Measurements from ENCODE around the gene HSF2BP. TPM values are rescaled to one million over a fixed set of nuclear protein-coding genes. Genes with fewer than 3 reads are reported as not detected.
"Not testable (repeated sequence)": the region's sequence is repeated elsewhere in the genome, so short reads cannot be mapped to it uniquely, and the experiment has no call there.

HSF2BP gene
- total RNA-seq, 4 donors from 2014 or later, result 0.63 to 1.2 (median 0.66) TPM; not detected in 1

GRCh38 chr21:43516295-43516847, 142.9 kb downstream of the HSF2BP start:
- H3K36me3 ChIP-seq; H3K27ac ChIP-seq (replicated peaks in 1 of 4); intact Hi-C loops (cut with DNase I); DNase-seq (ENCODE audit: extremely low spot score); H3K27me3 ChIP-seq; H3K4me1 ChIP-seq; H3K4me3 ChIP-seq; H3K9me3 ChIP-seq: not testable (repeated sequence)
- WGBS, result no CpG with 5 or more reads among the region's 4 CpGs

DNA sequence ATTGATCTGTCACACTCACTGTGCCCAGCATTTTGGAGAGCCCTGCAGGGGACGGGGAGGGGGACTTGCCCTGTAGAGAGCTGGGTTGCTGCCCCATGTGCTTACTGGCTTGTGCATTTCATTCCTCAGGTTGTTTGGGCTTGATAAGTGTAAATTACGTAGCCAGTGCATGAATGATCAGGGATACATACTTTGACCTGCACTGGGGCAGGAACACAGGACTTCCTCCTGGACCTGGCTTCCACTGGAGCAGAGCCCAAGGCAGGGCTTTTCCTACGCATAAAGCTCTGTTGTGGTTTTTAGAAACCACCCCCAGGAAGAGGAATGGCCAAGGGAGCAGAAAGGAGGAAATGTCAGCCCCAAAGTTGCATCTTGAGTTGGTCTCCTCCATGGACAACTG, 144.5 kb downstream of the HSF2BP start:
- H3K36me3 ChIP-seq; H3K4me1 ChIP-seq; H3K27me3 ChIP-seq; H3K4me3 ChIP-seq; H3K9me3 ChIP-seq; DNase-seq (ENCODE audit: extremely low spot score); H3K27ac ChIP-seq (replicated peaks in 1 of 4); intact Hi-C loops (cut with DNase I): not testable (repeated sequence)
- WGBS, result no CpG with 5 or more reads among the region's 3 CpGs

DNA sequence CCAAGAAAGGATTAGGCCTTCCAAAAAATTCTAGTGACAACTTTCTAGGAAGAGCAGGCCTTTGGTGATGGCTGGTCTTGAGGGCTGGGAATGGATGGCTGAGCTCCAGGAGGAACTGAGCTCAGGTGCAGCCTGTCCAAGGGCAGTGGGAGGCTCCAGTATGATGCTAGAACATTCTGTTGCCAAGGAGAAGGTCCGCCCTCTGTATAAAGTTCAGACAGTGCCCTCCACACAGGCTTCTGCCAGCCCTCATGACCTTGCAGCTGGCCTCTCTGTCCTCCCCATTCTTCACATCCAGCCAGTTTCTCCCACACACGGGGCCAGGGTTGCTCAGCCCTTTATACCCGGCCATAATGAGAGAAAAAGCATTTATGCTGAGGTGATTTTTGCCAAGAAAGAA, 146.3 kb downstream of the HSF2BP start:
- H3K4me3 ChIP-seq; H3K27me3 ChIP-seq; intact Hi-C loops (cut with DNase I); H3K9me3 ChIP-seq; H3K4me1 ChIP-seq; H3K36me3 ChIP-seq; DNase-seq (ENCODE audit: extremely low spot score); H3K27ac ChIP-seq (replicated peaks in 1 of 4): not testable (repeated sequence)
- no CpG with 5 or more reads among the region's 3 CpGs for WGBS

DNA sequence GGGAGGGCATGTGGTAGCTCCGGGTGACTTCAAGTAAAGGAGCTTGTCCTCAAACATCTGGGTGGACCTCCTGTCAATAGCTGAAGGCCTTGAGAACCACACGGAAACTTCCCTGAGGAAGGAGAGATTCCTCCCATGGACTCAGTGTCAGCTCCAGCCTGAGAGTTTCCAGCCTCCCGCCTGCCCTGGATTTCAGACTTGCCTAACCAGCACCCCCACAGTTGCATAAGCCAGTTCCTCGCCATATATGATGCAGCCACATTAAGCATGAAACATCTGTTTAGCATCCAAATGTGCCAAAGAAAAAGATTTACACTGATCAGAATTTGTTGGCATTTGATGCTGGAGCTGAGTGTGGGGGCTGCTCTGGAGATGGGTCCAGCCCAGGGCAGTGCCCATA, 148.1 kb downstream of the HSF2BP start:
- H3K4me3 ChIP-seq; H3K27me3 ChIP-seq; H3K36me3 ChIP-seq; DNase-seq (ENCODE audit: extremely low spot score); intact Hi-C loops (cut with DNase I); H3K27ac ChIP-seq (replicated peaks in 1 of 4); H3K4me1 ChIP-seq; H3K9me3 ChIP-seq: not testable (repeated sequence)
- no CpG with 5 or more reads among the region's 4 CpGs for WGBS

DNA sequence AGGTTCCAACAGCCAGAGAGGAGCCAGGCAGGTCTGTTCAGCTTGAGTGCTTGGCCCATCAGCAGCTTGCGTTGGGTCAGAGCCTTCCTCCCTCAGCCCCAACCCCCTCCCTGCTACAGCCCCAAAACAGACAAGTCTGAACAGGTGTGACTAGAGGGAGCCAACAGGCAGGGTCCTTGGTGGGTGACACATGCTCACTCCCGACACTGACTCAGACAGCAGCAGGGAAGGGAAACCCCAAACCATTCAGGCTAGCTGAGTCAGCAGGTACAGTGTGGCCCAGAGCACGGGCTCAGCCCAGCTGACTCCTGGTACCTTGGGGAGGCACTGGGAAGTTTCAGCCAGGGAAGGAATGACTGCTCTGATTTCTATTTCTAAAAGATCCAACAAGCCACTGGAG, 148.6 kb downstream of the HSF2BP start:
- H3K9me3 ChIP-seq; H3K27ac ChIP-seq (replicated peaks in 1 of 4); H3K4me1 ChIP-seq; H3K36me3 ChIP-seq; intact Hi-C loops (cut with DNase I); H3K27me3 ChIP-seq; DNase-seq (ENCODE audit: extremely low spot score); H3K4me3 ChIP-seq: not testable (repeated sequence)
- WGBS, result no CpG with 5 or more reads among the region's 3 CpGs

DNA sequence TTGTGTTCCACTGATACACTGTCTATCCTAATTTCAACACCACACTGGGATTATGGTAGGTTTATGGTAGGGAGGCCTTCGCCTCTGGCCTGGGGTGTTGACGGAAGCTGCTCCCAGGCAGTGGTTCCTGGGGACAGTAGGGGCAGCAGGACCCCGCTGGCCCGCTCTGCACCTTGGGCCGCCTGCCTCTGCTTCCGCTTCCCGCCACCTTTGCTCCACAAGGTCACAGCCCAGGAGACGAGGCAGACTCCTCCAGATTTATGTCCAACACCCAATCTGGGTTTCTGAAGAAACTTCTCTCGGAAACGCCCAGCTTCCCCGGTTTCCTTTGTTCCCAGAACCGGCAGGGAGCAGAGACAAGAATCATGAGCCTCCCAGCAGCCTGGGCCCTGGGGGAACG, 155.4 kb downstream of the HSF2BP start:
- H3K9me3 ChIP-seq; H3K27me3 ChIP-seq; H3K27ac ChIP-seq (replicated peaks in 1 of 4); H3K4me1 ChIP-seq; H3K36me3 ChIP-seq; DNase-seq (ENCODE audit: extremely low spot score); H3K4me3 ChIP-seq; intact Hi-C loops (cut with DNase I): not testable (repeated sequence)
- WGBS, result no CpG with 5 or more reads among the region's 13 CpGs

DNA sequence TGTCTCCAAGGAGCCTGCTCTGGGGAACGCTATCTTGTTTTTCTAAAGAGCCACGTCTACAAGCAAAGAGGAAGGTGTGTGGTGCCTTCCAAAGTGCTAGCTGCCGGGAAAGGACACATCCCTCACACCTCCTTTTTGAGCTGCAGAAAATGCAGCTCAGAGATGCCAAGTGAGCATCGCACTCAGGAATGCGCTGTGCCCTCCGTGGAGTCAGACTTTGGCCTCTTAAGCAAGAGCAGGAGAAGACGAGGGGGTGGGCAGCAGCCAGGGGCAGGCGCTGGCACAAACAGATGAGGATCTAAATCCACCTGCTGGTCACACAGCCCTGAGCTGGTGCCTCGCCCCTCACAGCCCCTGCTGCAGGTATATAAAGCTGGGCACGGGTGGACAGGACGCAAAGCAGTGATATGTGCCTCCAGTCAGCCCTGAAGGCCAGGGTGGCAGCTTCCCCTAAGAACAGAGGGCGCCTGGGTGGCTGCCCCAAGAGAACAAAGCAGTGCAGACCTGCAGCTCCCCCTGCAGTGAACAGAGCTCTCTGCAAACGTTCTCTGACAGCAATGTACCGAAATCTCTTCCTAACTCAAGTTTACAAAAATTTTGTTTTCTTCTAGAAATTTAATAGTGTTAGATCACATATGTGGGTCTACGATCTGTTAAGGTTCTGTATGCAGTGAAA, 156.1 kb downstream of the HSF2BP start:
- WGBS, result no CpG with 5 or more reads among the region's 15 CpGs
- H3K36me3 ChIP-seq; intact Hi-C loops (cut with DNase I); H3K9me3 ChIP-seq; H3K4me3 ChIP-seq; H3K27me3 ChIP-seq; H3K27ac ChIP-seq (replicated peaks in 1 of 4); H3K4me1 ChIP-seq; DNase-seq (ENCODE audit: extremely low spot score): not testable (repeated sequence)

DNA sequence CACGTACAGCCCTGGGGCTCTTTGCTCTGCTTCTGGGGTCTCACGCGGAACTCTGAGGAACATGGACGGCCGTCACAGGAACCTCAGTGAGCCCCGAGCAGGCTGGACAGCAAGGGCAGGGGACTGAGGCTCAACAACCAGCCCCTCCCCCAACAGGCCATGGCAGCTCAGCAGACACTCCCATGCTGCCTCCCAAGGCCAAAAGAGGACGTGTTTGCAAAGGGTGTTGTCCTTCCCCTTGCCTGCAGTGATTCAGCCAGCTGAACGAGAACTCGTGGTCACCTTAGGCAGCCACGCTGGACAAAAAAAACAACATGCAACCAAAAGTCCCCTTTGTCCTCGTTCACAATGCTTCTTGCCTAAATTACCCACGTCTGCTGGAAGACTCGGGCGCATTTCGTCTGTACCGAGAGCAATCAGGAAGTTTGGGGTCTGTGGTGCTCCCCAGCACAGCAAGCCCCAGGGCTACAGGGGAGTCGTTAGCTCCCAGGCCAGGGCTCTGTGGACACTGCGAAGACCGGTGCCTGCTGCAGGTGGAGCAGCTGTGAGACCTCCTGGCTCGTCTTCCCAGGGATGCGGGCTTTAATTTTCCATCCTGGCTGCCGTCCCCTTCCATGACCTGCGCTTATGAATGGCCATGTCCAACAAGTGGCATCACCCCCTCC, 156.7 kb downstream of the HSF2BP start:
- no CpG with 5 or more reads among the region's 23 CpGs for WGBS
- H3K27ac ChIP-seq (replicated peaks in 1 of 4); H3K4me1 ChIP-seq; intact Hi-C loops (cut with DNase I); H3K9me3 ChIP-seq; DNase-seq (ENCODE audit: extremely low spot score); H3K36me3 ChIP-seq; H3K27me3 ChIP-seq; H3K4me3 ChIP-seq: not testable (repeated sequence)

DNA sequence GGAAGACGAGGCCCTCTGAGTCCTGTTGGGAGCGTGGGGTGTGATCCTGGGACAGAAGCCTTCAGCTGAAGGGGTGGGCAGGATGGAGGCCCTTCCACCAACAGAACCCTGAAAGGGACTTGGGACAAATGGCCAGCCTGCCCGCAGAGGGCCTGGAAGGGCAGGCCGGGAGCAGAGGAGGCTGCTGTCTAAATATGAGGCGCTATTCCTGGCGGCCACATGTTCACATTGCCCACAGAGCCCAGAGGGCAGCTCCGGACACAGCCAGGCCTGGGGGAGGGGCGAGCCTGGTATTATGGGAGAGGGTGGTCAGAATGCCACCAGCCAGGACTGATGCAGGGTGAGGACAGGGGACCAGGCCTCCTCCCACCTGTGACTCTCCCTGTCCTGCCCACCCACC, 160.4 kb downstream of the HSF2BP start:
- DNase-seq (ENCODE audit: extremely low spot score); H3K36me3 ChIP-seq; H3K9me3 ChIP-seq; H3K4me3 ChIP-seq; H3K27me3 ChIP-seq; intact Hi-C loops (cut with DNase I); H3K27ac ChIP-seq (replicated peaks in 1 of 4); H3K4me1 ChIP-seq: not testable (repeated sequence)
- no CpG with 5 or more reads among the region's 8 CpGs for WGBS

GRCh38 chr21:43498065-43498464, 161.2 kb downstream of the HSF2BP start:
- H3K9me3 ChIP-seq; H3K36me3 ChIP-seq; intact Hi-C loops (cut with DNase I); H3K27ac ChIP-seq (replicated peaks in 1 of 4); H3K27me3 ChIP-seq; H3K4me3 ChIP-seq; H3K4me1 ChIP-seq; DNase-seq (ENCODE audit: extremely low spot score): not testable (repeated sequence)
- no CpG with 5 or more reads among the region's 7 CpGs for WGBS

DNA sequence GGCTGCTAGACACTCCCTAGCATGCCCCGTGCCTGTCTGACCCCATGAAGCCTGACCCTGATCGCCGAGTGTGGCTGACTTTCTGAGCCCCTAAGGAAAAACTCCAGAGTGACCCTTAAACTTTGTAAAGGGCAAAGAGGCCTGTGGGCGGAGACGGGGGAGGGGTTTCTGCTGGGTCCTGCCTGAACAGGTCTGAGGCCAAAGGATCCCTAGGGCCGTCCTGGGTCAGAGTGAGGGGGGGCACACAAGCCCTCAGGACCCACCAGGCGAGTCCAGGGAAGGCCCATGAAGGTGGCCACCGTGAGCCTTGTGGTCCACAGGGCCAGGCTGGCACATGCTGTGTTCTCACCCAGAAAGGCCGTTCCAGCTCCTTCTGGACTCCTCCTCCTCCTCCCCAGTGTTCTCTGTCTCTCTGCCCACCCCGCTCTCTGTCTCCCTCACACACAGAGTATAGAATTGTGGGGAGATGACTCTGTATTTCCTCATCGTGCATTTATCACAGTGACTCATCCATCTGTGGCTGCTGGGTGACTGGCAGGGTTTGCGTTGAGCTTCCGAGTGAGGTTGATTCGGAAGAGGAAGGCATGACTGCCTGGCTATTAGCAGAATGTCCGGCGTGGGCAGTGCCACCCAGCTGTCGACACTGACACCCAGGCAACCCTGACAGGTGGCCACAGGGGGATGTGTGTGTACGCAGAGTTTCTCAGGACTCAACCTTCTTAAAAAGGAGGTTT, 164.8 kb downstream of the HSF2BP start:
- H3K27me3 ChIP-seq; H3K36me3 ChIP-seq; H3K27ac ChIP-seq (replicated peaks in 1 of 4); H3K9me3 ChIP-seq; DNase-seq (ENCODE audit: extremely low spot score); intact Hi-C loops (cut with DNase I); H3K4me1 ChIP-seq; H3K4me3 ChIP-seq: not testable (repeated sequence)
- WGBS, result no CpG with 5 or more reads among the region's 18 CpGs

GRCh38 chr21:43493471-43493870, 165.8 kb downstream of the HSF2BP start:
- H3K4me3 ChIP-seq; intact Hi-C loops (cut with DNase I); H3K27ac ChIP-seq (replicated peaks in 1 of 4); H3K27me3 ChIP-seq; H3K36me3 ChIP-seq; H3K9me3 ChIP-seq; DNase-seq (ENCODE audit: extremely low spot score); H3K4me1 ChIP-seq: not testable (repeated sequence)
- no CpG with 5 or more reads among the region's 14 CpGs for WGBS
